Peyer's patch (tissue), 4 donors: ENCODE measurements around the gene CNTN4. TPM values are rescaled to one million over a fixed set of nuclear protein-coding genes. Genes with fewer than 3 reads are reported as not detected.

Experiments used
- DNase-seq, 3 donors: peaks; one replicate each; pipeline ENCODE4 v3.0.0-alpha.2; 2017 to 2019
- H3K27ac ChIP-seq, 4 donors: fragments of 200-600 bp; sonication (generic); one replicate each; pipeline ENCODE4 v1.5.1; 2016 to 2019
- H3K27me3 ChIP-seq, 2 donors: fragments of 200-600 bp; sonication (generic); one replicate each; pipeline ENCODE4 v1.5.1; 2019
- H3K36me3 ChIP-seq, 3 donors: fragments of 200-600 bp; sonication (generic); one replicate each; pipeline ENCODE4 v1.5.1; 2016 to 2019
- H3K4me1 ChIP-seq, 4 donors: fragments of 200-600 bp; sonication (generic); one replicate each; pipeline ENCODE4 v1.5.1; 2016 to 2019
- H3K4me3 ChIP-seq, 4 donors: fragments of 200-600 bp; sonication (generic); 1 replicate in 3 of 4; 2 replicates in 1 of 4; pipeline ENCODE4 v1.5.1; 2016 to 2019; ENCODE audit warnings: mild to moderate bottlenecking in 1 of 4
- H3K9me3 ChIP-seq, 4 donors: fragments of 200-600 bp; sonication (generic); one replicate each; pipeline ENCODE4 v1.5.1; 2016 to 2019; ENCODE audit warnings: mild to moderate bottlenecking in 1 of 4
- POLR2A ChIP-seq, 2 donors: fragments of 450-650 bp; IDR thresholded peaks; one replicate each; pipeline ENCODE4 v1.5.1; 2017; ENCODE audit warnings: antibody characterized with exemption in 2 of 2, mild to moderate bottlenecking in 2 of 2, moderate library complexity in 2 of 2
- total RNA-seq, 4 donors: library from RNA; depleted of rRNA; stranded (reverse); fragments of >200 nt; gene quantifications; one replicate each; pipeline ENCODE4 v1.1.0, GENCODE V29; 2016
- TF ChIP-seq, protein P1 (sequence below), 6 experiments: fragments of 450-650 bp in 4 of 6; fragments of 200-600 bp in 2 of 6; sonication (generic) in 1 of 6; IDR thresholded peaks; one replicate each; pipeline ENCODE4 v1.5.1; 2017 to 2019; ENCODE audit warnings: antibody characterized with exemption in 6 of 6, mild to moderate bottlenecking in 3 of 6, moderate library complexity in 1 of 6

Gene CNTN4
- total RNA-seq, 4 donors from 2014 or later, result 5.4 to 31.1 (median 19.9) TPM

DNA sequence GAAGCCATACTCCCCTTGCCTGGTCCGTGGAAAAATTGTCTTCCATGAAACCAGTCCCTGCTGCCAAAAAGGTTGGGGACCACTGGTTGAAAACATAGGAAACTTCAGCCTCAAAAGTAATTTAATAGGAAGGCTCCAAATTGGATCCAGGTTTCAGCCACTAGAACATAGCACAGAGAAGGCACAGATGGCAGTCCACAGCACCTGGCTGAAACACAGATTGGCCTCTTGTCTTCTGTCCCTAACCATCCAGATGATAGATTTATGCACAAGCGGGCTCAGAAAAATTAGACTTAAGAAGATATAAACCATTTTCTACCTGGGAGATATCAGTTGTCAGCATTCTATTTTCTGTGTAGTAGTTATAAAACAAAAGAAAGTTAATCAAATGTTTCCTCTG is 397.1 kb downstream of the CNTN4 start:
- no peak for DNase-seq
- Histone ChIP-seq H3K36me3 (no peaks in the 10 kb centered on the region), H3K4me1 (no peaks in the 10 kb centered on the region), H3K27ac (no peak overlapping the region), H3K27me3 (no peaks in the 10 kb centered on the region), H3K9me3 (no peaks in the 10 kb centered on the region), H3K4me3 (no peak overlapping the region)
- TF ChIP-seq, protein P1, sequence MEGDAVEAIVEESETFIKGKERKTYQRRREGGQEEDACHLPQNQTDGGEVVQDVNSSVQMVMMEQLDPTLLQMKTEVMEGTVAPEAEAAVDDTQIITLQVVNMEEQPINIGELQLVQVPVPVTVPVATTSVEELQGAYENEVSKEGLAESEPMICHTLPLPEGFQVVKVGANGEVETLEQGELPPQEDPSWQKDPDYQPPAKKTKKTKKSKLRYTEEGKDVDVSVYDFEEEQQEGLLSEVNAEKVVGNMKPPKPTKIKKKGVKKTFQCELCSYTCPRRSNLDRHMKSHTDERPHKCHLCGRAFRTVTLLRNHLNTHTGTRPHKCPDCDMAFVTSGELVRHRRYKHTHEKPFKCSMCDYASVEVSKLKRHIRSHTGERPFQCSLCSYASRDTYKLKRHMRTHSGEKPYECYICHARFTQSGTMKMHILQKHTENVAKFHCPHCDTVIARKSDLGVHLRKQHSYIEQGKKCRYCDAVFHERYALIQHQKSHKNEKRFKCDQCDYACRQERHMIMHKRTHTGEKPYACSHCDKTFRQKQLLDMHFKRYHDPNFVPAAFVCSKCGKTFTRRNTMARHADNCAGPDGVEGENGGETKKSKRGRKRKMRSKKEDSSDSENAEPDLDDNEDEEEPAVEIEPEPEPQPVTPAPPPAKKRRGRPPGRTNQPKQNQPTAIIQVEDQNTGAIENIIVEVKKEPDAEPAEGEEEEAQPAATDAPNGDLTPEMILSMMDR (IDR thresholded peaks at IDR 0.05), result no peak
- TF ChIP-seq POLR2A (IDR thresholded peaks at IDR 0.05), result no peak

DNA sequence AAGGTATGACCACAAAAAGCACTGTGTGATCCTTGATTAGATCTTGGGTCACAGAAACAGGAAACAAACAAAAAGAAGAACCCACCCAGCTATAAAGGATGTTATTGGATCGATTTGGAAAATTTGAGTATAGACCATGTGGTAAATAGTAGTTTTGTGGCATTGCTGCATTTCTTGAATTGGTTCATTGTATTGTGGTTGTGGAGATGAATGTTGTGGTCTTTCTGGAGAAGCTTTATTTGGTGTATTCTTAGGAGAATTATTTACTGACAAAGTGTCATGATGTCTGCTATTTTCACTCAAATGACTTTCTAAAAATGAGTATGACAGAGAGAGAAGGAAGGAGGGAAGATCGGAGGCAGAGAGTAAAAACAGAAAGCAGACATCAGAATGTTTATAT is 406.2 kb downstream of the CNTN4 start:
- no peak for DNase-seq
- Histone ChIP-seq H3K4me3 (no peak overlapping the region), H3K36me3 (no peaks in the 10 kb centered on the region), H3K9me3 (no peaks in the 10 kb centered on the region), H3K27me3 (no peaks in the 10 kb centered on the region), H3K4me1 (no peaks in the 10 kb centered on the region), H3K27ac (no peak overlapping the region)
- TF ChIP-seq POLR2A (IDR thresholded peaks at IDR 0.05), result no peak
- TF ChIP-seq, protein P1 (IDR thresholded peaks at IDR 0.05), result no peak

DNA sequence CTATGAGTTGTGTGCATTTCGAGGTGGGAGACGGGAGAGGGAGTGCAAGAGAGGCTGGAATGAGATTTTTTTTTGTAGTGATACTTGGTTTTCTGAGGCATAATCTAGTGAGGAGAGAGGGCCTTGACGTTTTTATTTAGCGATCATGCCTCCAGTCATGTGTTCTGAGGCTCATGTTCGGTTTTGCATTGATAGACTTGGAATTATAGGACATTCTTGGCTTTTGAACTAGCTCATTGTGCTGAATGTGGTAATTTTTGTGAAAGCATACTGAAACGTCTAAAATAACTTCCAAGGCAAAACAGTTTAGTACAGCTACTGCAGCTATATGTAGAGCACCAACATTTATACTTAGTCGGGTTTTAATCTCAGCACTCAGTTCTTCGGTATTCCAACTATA is 408.1 kb downstream of the CNTN4 start:
- no peak overlapping the region for H3K27ac ChIP-seq
- DNase-seq, result no peak
- no peak for TF ChIP-seq POLR2A (IDR thresholded peaks at IDR 0.05)
- TF ChIP-seq, protein P1 (IDR thresholded peaks at IDR 0.05), result no peak

DNA sequence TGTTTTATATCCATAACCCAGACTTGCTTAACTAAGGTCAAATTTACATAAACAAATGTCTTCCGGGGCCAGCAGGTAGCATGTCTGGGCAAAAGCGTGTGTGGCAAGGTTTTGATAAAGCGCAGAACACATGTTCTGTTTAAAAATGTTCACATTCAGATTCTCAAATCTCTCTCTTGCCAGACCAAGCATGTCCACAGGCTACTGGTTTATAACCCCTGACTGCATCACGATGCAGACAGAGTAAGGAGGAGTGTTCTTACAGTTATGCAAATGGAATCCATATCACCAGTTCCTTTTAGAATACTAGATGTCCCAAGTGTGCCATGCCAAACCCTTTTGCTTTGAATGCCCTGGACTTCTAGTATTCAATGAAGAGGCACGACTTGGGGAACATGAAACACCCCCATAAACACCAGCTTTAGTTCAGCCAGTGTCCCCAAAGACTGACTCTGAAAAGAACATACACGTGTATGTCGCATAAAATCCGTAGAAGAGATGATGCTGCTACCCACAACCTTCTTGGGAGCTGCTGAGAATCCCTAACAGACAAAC is 412.0 kb downstream of the CNTN4 start:
- Histone ChIP-seq H3K36me3 (no peaks in the 10 kb centered on the region), H3K27me3 (no peaks in the 10 kb centered on the region), H3K9me3 (no peaks in the 10 kb centered on the region), H3K4me1 (no peaks in the 10 kb centered on the region), H3K27ac (no peak overlapping the region), H3K4me3 (no peak overlapping the region)
- TF ChIP-seq, protein P1 (IDR thresholded peaks at IDR 0.05), result no peak
- no peak for TF ChIP-seq POLR2A (IDR thresholded peaks at IDR 0.05)
- no peak for DNase-seq

More for the DNA sequence above, 408.1 kb downstream of the CNTN4 start:
- H3K4me1 ChIP-seq, result no peaks in the 10 kb centered on the region
- no peaks in the 10 kb centered on the region for H3K9me3 ChIP-seq
- H3K27me3 ChIP-seq, result no peaks in the 10 kb centered on the region
- no peak overlapping the region for H3K4me3 ChIP-seq
- no peaks in the 10 kb centered on the region for H3K36me3 ChIP-seq

- no peak overlapping the region for H3K27ac ChIP-seq
- TF ChIP-seq, protein P1 (IDR thresholded peaks at IDR 0.05), result no peak
- no peak for TF ChIP-seq POLR2A (IDR thresholded peaks at IDR 0.05)
- H3K27me3 ChIP-seq, result no peaks in the 10 kb centered on the region
- H3K36me3 ChIP-seq, result no peaks in the 10 kb centered on the region
- no peak for DNase-seq
- H3K4me3 ChIP-seq, result no peak overlapping the region
- H3K4me1 ChIP-seq, result no peaks in the 10 kb centered on the region
- H3K9me3 ChIP-seq, result no peaks in the 10 kb centered on the region
These were observed 412.7 kb downstream of the CNTN4 start for GRCh38 chr3:2511356-2511755.

- TF ChIP-seq POLR2A (IDR thresholded peaks at IDR 0.05), result no peak
- TF ChIP-seq, protein P1 (IDR thresholded peaks at IDR 0.05), result no peak
- no peak for DNase-seq
- Histone ChIP-seq H3K27me3 (no peaks in the 10 kb centered on the region), H3K4me3 (no peak overlapping the region), H3K4me1 (no peaks in the 10 kb centered on the region), H3K36me3 (no peaks in the 10 kb centered on the region), H3K27ac (no peak overlapping the region), H3K9me3 (no peaks in the 10 kb centered on the region)
These were observed 414.2 kb downstream of the CNTN4 start for GRCh38 chr3:2512881-2513280.
